Esophagus squamous epithelium (tissue), 5 donors: ENCODE data around the gene SUCLG2. TPM values are rescaled to one million over a fixed set of nuclear protein-coding genes. Genes with fewer than 3 reads are reported as not detected.

Source experiments
- DNase-seq: peaks from one replicate; lab custom pipeline; 2025; lab: John Stamatoyannopoulos, UW
- H3K27ac ChIP-seq, 4 donors: fragments of 200-600 bp; sonication (generic); one replicate each; pipeline ENCODE4 v1.5.1; 2016 to 2019; ENCODE audit warnings: mild to moderate bottlenecking in 1 of 4
- H3K27me3 ChIP-seq, 4 donors: fragments of 200-600 bp; sonication (generic); 1 replicate in 3 of 4; 2 replicates in 1 of 4; pipeline versions ENCODE4 v1.5.1 to v1.6.0; 2017 to 2021; ENCODE audit warnings: antibody characterized with exemption in 1 of 4
- H3K36me3 ChIP-seq, 3 donors: fragments of 200-600 bp; sonication (generic); one replicate each; pipeline ENCODE4 v1.5.1; 2016 to 2019
- H3K4me1 ChIP-seq, 3 donors: fragments of 200-600 bp; sonication (generic); one replicate each; pipeline ENCODE4 v1.5.1; 2017 to 2019
- H3K4me3 ChIP-seq, 4 donors: fragments of 200-600 bp; sonication (generic); 1 replicate in 3 of 4; 2 replicates in 1 of 4; pipeline ENCODE4 v1.5.1; 2016 to 2019; ENCODE audit warnings: mild to moderate bottlenecking in 2 of 4, moderate library complexity in 1 of 4
- H3K9me3 ChIP-seq, 3 donors: fragments of 200-600 bp; sonication (generic); one replicate each; pipeline ENCODE4 v1.5.1; 2016 to 2019
- POLR2A ChIP-seq, 4 donors: fragments of 450-650 bp; IDR thresholded peaks; one replicate each; pipeline ENCODE4 v1.6.1; 2017; ENCODE audit warnings: antibody characterized with exemption in 4 of 4, mild to moderate bottlenecking in 4 of 4, moderate library complexity in 3 of 4
- WGBS, 2 donors: methylation state at CpG; one replicate each; pipeline ENCODE4 v1.1.5; 2018; 5-methylcytosine and 5-hydroxymethylcytosine counted together
- intact Hi-C: fragments of 100-400 bp; cut with DNase I; formaldehyde crosslinking; loops from one replicate; pipeline ENCODE4 v1.15.0; 2022
- total RNA-seq, 4 donors: library from RNA; depleted of rRNA; stranded (reverse); fragments of >200 nt; gene quantifications; one replicate each; pipeline ENCODE4 v1.1.0, GENCODE V29; 2016
- TF ChIP-seq, protein P1 (sequence below), 6 experiments: fragments of 450-650 bp in 4 of 6; fragments of 200-600 bp in 2 of 6; sonication (generic) in 2 of 6; IDR thresholded peaks; one replicate each; pipeline ENCODE4 v1.5.1; 2016 to 2019; ENCODE audit warnings: antibody characterized with exemption in 6 of 6, mild to moderate bottlenecking in 4 of 6, moderate library complexity in 4 of 6
- donor health status: DM: yes; HTN: yes; CAD: no.

SUCLG2 gene
- total RNA-seq, 4 donors from 2014 or later = 29.4 to 55.4 (median 38.8) TPM

DNA sequence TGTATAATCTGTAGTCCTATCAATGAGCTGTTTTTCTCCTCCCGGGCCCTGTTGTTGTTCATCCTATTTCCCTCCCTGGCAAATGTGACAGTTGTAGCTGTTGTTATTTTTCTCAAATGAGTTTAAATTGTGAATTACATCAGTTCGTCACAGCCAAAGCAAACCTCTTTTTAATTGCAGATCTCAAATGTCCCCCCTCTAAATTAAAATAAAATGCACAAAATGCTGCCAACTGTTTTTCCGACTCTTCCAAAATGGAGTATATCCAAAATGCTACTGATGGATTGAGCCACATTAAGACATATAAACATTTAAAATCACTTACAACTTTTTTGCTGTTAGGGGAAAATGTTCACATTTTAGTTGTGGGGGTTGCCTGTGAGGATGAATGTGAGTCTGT, 29.8 kb upstream of the SUCLG2 start:
- H3K9me3 ChIP-seq = no peaks in the 10 kb centered on the region
- intact Hi-C loops = no loop called here
- H3K27ac ChIP-seq = no peak overlapping the region
- DNase-seq = no peak
- no peaks in the 10 kb centered on the region for H3K27me3 ChIP-seq
- no peaks in the 10 kb centered on the region for H3K4me1 ChIP-seq
- H3K36me3 ChIP-seq = no peaks in the 10 kb centered on the region
- WGBS, 2 donors = 91 to 96% methylated on average over 3 of the region's 3 CpGs
- no peak overlapping the region for H3K4me3 ChIP-seq
- no peak for TF ChIP-seq POLR2A (IDR thresholded peaks at IDR 0.05)
- TF ChIP-seq, protein P1, sequence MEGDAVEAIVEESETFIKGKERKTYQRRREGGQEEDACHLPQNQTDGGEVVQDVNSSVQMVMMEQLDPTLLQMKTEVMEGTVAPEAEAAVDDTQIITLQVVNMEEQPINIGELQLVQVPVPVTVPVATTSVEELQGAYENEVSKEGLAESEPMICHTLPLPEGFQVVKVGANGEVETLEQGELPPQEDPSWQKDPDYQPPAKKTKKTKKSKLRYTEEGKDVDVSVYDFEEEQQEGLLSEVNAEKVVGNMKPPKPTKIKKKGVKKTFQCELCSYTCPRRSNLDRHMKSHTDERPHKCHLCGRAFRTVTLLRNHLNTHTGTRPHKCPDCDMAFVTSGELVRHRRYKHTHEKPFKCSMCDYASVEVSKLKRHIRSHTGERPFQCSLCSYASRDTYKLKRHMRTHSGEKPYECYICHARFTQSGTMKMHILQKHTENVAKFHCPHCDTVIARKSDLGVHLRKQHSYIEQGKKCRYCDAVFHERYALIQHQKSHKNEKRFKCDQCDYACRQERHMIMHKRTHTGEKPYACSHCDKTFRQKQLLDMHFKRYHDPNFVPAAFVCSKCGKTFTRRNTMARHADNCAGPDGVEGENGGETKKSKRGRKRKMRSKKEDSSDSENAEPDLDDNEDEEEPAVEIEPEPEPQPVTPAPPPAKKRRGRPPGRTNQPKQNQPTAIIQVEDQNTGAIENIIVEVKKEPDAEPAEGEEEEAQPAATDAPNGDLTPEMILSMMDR (IDR thresholded peaks at IDR 0.05) = no peak

DNA sequence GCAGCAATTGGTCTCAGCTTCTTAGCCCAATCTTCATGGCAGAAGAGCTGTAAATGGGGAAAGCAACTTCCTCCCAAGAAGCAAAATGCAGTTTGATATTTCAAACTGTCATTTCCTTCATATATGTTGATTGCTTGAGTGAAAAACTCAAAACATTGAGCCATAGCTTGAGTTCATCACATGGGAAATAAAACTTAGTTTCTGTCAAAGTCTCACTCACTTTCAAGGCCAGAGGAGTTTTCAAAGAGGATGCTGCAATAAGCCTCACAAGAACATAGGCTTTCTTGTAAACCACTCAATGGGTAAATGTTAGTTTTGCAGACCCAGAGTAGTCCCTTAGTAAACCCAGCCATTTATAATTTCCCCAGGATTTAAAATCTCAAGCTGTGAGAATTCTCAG, 29.1 kb upstream of the SUCLG2 start:
- H3K9me3 ChIP-seq = no peaks in the 10 kb centered on the region
- no peak overlapping the region for H3K4me3 ChIP-seq
- no peak for DNase-seq
- intact Hi-C loops = no loop called here
- no peaks in the 10 kb centered on the region for H3K27me3 ChIP-seq
- H3K4me1 ChIP-seq = no peaks in the 10 kb centered on the region
- TF ChIP-seq, protein P1 (IDR thresholded peaks at IDR 0.05) = no peak
- TF ChIP-seq POLR2A (IDR thresholded peaks at IDR 0.05) = no peak
- H3K27ac ChIP-seq = no peak overlapping the region
- H3K36me3 ChIP-seq = no peaks in the 10 kb centered on the region

DNA sequence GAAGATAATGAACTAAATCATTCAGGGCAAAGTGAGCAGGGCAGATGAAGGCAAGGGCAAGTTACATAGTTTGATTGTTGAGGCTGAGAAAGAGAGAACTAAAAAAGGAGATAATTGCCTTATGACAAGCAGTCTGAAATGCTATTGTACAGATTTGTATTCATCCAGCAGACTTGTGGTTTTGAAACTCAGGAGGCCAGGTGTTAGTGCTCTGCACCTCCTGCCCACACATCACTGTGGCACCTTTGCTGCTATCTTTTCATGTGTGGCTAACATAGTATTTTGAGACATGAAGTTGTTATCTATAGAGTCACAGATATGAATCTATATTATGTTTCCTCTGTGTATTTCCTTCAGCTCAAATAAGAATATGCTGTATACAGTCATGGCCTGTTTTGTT, 24.3 kb upstream of the SUCLG2 start:
- no peaks in the 10 kb centered on the region for H3K9me3 ChIP-seq
- no peaks in the 10 kb centered on the region for H3K4me1 ChIP-seq
- no peak overlapping the region for H3K27ac ChIP-seq
- TF ChIP-seq POLR2A (IDR thresholded peaks at IDR 0.05) = no peak
- TF ChIP-seq, protein P1 (IDR thresholded peaks at IDR 0.05) = no peak
- H3K4me3 ChIP-seq = no peak overlapping the region
- H3K36me3 ChIP-seq = no peaks in the 10 kb centered on the region
- intact Hi-C loops = no loop called here
- no peak for DNase-seq
- no peaks in the 10 kb centered on the region for H3K27me3 ChIP-seq

DNA sequence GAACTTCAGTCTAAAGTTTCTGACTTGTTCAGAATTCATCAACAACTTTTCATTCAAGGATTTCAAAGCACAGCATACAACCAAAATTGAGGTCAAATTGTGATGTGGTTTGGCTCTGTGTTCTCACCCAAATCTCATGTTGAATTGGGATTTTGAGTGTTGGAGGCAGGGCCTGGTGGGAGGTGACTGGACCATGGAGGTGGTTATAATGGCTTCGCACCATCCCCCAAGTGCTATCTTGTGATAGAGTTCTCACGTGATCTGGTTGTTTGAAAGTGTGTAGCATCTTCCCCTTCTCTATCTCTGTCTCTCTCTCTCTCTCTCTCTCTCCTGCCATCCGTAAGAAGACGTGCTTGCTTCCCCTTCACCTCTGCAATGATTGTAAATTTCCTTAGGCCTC, 19.6 kb upstream of the SUCLG2 start:
- no peaks in the 10 kb centered on the region for H3K9me3 ChIP-seq
- no peak for DNase-seq
- H3K36me3 ChIP-seq = no peaks in the 10 kb centered on the region
- H3K4me1 ChIP-seq = no peaks in the 10 kb centered on the region
- H3K27me3 ChIP-seq = no peaks in the 10 kb centered on the region
- no peak overlapping the region for H3K4me3 ChIP-seq
- H3K27ac ChIP-seq = no peak overlapping the region
- TF ChIP-seq, protein P1 (IDR thresholded peaks at IDR 0.05) = no peak
- TF ChIP-seq POLR2A (IDR thresholded peaks at IDR 0.05) = no peak
- intact Hi-C loops = no loop called here
- WGBS, 2 donors = 87 to 91% methylated on average over 4 of the region's 4 CpGs

DNA sequence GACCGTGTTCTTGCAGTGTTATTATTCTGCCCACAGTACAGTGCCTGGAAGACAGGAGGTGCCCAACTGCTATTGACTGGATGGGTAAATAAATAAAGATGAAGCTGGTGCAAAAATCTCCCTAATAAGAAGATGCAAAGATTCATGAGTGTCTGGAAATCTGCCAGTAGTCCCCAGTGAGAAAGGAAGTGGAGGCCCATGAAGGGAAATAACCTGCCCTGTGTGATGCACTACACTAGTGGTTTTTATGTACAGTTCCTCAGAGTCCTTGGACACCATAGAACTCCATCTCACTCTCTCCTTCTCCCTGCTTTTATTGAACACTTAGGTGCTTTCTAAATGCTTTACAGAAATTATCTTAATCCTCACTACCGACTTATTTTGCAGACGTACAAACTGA, 8.3 kb upstream of the SUCLG2 start:
- WGBS, 2 donors = 89 to 93% methylated on average over 3 of the region's 3 CpGs
- no peak overlapping the region for H3K4me3 ChIP-seq
- H3K9me3 ChIP-seq = no peaks in the 10 kb centered on the region
- no peaks in the 10 kb centered on the region for H3K36me3 ChIP-seq
- no peak overlapping the region for H3K27ac ChIP-seq
- H3K4me1 ChIP-seq = no peaks in the 10 kb centered on the region
- H3K27me3 ChIP-seq = no peaks in the 10 kb centered on the region
- DNase-seq = no peak
- no peak for TF ChIP-seq POLR2A (IDR thresholded peaks at IDR 0.05)
- TF ChIP-seq, protein P1 (IDR thresholded peaks at IDR 0.05) = no peak
- intact Hi-C loops = no loop called here
